Natural killer cell (primary cell): ENCODE measurements around the gene CCDC50. TPM values are rescaled to one million over a fixed set of nuclear protein-coding genes. Genes with fewer than 3 reads are reported as not detected.

Source experiments
- ATAC-seq, 3 donors: fragments of 150-1000 bp in 2 of 3; fragments of 200-7000 bp in 1 of 3; cut with Tn5 transposase; 1 replicate in 1 of 3; 2 replicates in 2 of 3; pipeline ENCODE4 v1.10.0; 2021; ENCODE audit warnings: mild to moderate bottlenecking in 2 of 3, moderate library complexity in 2 of 3
- DNase-seq, 2 donors: peaks; one replicate each; pipeline versions ENCODE4 v3.0.0 to v3.0.0-alpha.2; 2013 to 2021; ENCODE audit warnings: mixed read lengths in 1 of 2
- H3K27ac ChIP-seq: one replicate; pipeline ENCODE4 v1.5.1; 2013; ENCODE audit warnings: mild to moderate bottlenecking, low read length
- H3K27me3 ChIP-seq: one replicate; pipeline ENCODE4 v1.6.1; 2013; ENCODE audit warnings: low read length; ENCODE audit not compliant: control insufficient read depth, insufficient read depth
- H3K36me3 ChIP-seq: one replicate; pipeline ENCODE4 v1.6.1; 2013; ENCODE audit warnings: low read length; ENCODE audit not compliant: control insufficient read depth, insufficient read depth
- H3K4me1 ChIP-seq: one replicate; pipeline ENCODE4 v1.6.1; 2013; ENCODE audit warnings: low read length; ENCODE audit not compliant: control insufficient read depth, insufficient read depth
- H3K4me3 ChIP-seq: one replicate; pipeline ENCODE4 v1.5.1; 2013; ENCODE audit warnings: low read length
- H3K9me3 ChIP-seq: one replicate; pipeline ENCODE4 v1.6.1; 2013; ENCODE audit warnings: low read length; ENCODE audit not compliant: control insufficient read depth, insufficient read depth
- H3K27ac Mint-ChIP-seq, 2 donors: one replicate each; pipeline ENCODE4 v1.8.0; 2022; ENCODE audit warnings: mild to moderate bottlenecking in 2 of 2, mixed read lengths in 2 of 2, moderate library complexity in 1 of 2
- H3K27me3 Mint-ChIP-seq, 2 donors: one replicate each; pipeline ENCODE4 v1.8.0; 2022; ENCODE audit warnings: low read depth in 2 of 2, mixed read lengths in 2 of 2
- H3K36me3 Mint-ChIP-seq: one replicate; pipeline ENCODE4 v1.8.0; 2022; ENCODE audit warnings: mixed read lengths
- H3K4me1 Mint-ChIP-seq, 2 donors: one replicate each; pipeline ENCODE4 v1.8.0; 2022; ENCODE audit warnings: mixed read lengths in 2 of 2
- H3K4me3 Mint-ChIP-seq: one replicate; pipeline ENCODE4 v1.8.0; 2022; ENCODE audit warnings: mild to moderate bottlenecking, moderate library complexity, mixed read lengths
- H3K9me3 Mint-ChIP-seq, 2 donors: one replicate each; pipeline ENCODE4 v1.8.0; 2022; ENCODE audit warnings: mixed read lengths in 2 of 2
- CTCF ChIP-seq: fragments of 200-600 bp; IDR thresholded peaks from one replicate; pipeline ENCODE4 v1.8.0; 2022; ENCODE audit warnings: antibody characterized with exemption
- WGBS: methylation state at CpG from one replicate; pipeline ENCODE4 v1.1.7; 2013; ENCODE audit warnings: missing lambda C conversion rate; ENCODE audit not compliant: insufficient coverage; 5-methylcytosine and 5-hydroxymethylcytosine counted together
- intact Hi-C: fragments of 100-400 bp; cut with micrococcal nuclease; formaldehyde crosslinking; loops from one replicate; pipeline ENCODE4 v1.14.2; 2022
- total RNA-seq, 4 donors: library from RNA; stranded (reverse); fragments of 120-200 nt in 1 of 4; gene quantifications; one replicate each; pipeline versions ENCODE4 v1.2.3 to v1.2.4, GENCODE V29; 2013 to 2022

CCDC50 gene
- total RNA-seq, 3 donors from 2014 or later (not counting 1 experiment from before 2014, with no cell fraction given), result 19.9 to 27.3 (median 22.6) TPM

GRCh38 chr3:191414732-191415131, 85.5 kb downstream of the CCDC50 start:
- H3K27me3 ChIP-seq, result no peaks in the 10 kb centered on the region
- WGBS, result 100% methylated on average over 1 of the region's 1 CpG
- Mint-ChIP-seq H3K4me3 (no peak overlapping the region), H3K9me3 (peaks cover 0 to 3% of the 10 kb centered on the region in 2 donors), H3K27ac (no peak overlapping the region), H3K27me3 (no peaks in the 10 kb centered on the region), H3K4me1 (no peaks in the 10 kb centered on the region), H3K36me3 (no peaks in the 10 kb centered on the region)
- no peak overlapping the region for H3K4me3 ChIP-seq
- no peaks in the 10 kb centered on the region for H3K9me3 ChIP-seq
- no peak for TF ChIP-seq CTCF
- ATAC-seq, result no peak
- H3K4me1 ChIP-seq, result no peaks in the 10 kb centered on the region
- intact Hi-C loops, result loop anchor here (10.0 kb wide), 1 partner anchor 1030 kb away; no protein-coding TSS in a partner anchor
- no peaks in the 10 kb centered on the region for H3K36me3 ChIP-seq
- no peak overlapping the region for H3K27ac ChIP-seq
- no peak for DNase-seq

GRCh38 chr3:191415566-191415965, 86.4 kb downstream of the CCDC50 start:
- no peaks in the 10 kb centered on the region for H3K4me1 Mint-ChIP-seq
- no peak overlapping the region for H3K27ac ChIP-seq
- no peaks in the 10 kb centered on the region for H3K9me3 ChIP-seq
- ATAC-seq (no peak), DNase-seq (no peak)
- H3K27ac Mint-ChIP-seq, result no peak overlapping the region
- intact Hi-C loops, result loop anchor here (10.0 kb wide), 1 partner anchor 1029 kb away; no protein-coding TSS in a partner anchor
- no peaks in the 10 kb centered on the region for H3K36me3 Mint-ChIP-seq
- no peaks in the 10 kb centered on the region for H3K4me1 ChIP-seq
- no peaks in the 10 kb centered on the region for H3K27me3 Mint-ChIP-seq
- no peaks in the 10 kb centered on the region for H3K36me3 ChIP-seq
- TF ChIP-seq CTCF, result no peak
- no peaks in the 10 kb centered on the region for H3K27me3 ChIP-seq
- 78% methylated on average over 7 of the region's 9 CpGs for WGBS
- H3K9me3 Mint-ChIP-seq, result no peaks in the 10 kb centered on the region
- H3K4me3 ChIP-seq, result no peak overlapping the region
- H3K4me3 Mint-ChIP-seq, result no peak overlapping the region

GRCh38 chr3:191417457-191417729, 88.2 kb downstream of the CCDC50 start:
- no peak overlapping the region for H3K27ac Mint-ChIP-seq
- no peak for DNase-seq
- no peak for TF ChIP-seq CTCF
- no peaks in the 10 kb centered on the region for H3K4me1 Mint-ChIP-seq
- H3K4me3 Mint-ChIP-seq, result no peak overlapping the region
- 88% methylated on average over 6 of the region's 6 CpGs for WGBS
- H3K36me3 Mint-ChIP-seq, result no peaks in the 10 kb centered on the region
- intact Hi-C loops, result loop anchor here (10.0 kb wide), 1 partner anchor 1027 kb away; no protein-coding TSS in a partner anchor
- H3K4me1 ChIP-seq, result no peaks in the 10 kb centered on the region
- H3K9me3 Mint-ChIP-seq, result no peaks in the 10 kb centered on the region
- no peaks in the 10 kb centered on the region for H3K27me3 ChIP-seq
- no peak overlapping the region for H3K4me3 ChIP-seq
- H3K36me3 ChIP-seq, result no peaks in the 10 kb centered on the region
- no peaks in the 10 kb centered on the region for H3K9me3 ChIP-seq
- H3K27ac ChIP-seq, result no peak overlapping the region
- no peak for ATAC-seq
- no peaks in the 10 kb centered on the region for H3K27me3 Mint-ChIP-seq

- no peak overlapping the region for H3K27ac Mint-ChIP-seq
- 88% methylated on average over 2 of the region's 2 CpGs for WGBS
- DNase-seq, result no peak
- intact Hi-C loops, result no loop called here
- no peaks in the 10 kb centered on the region for H3K4me1 Mint-ChIP-seq
- no peaks in the 10 kb centered on the region for H3K36me3 Mint-ChIP-seq
- H3K27me3 Mint-ChIP-seq, result no peaks in the 10 kb centered on the region
- Histone ChIP-seq H3K27me3 (no peaks in the 10 kb centered on the region), H3K4me3 (no peak overlapping the region), H3K4me1 (no peaks in the 10 kb centered on the region), H3K36me3 (no peaks in the 10 kb centered on the region), H3K9me3 (no peaks in the 10 kb centered on the region), H3K27ac (no peak overlapping the region)
- no peak for TF ChIP-seq CTCF
- no peaks in the 10 kb centered on the region for H3K9me3 Mint-ChIP-seq
- H3K4me3 Mint-ChIP-seq, result no peak overlapping the region
- ATAC-seq, result no peak
These were observed 91.6 kb downstream of the CCDC50 start for GRCh38 chr3:191420771-191421170.
